PC-9 (cell line): ENCODE data around the gene CAPN1.

Source experiments
- EZH2 ChIP-seq: fragments of 200-600 bp; sonication (generic); IDR thresholded peaks from 2 replicates; pipeline ENCODE4 v1.8.0; 2017; ENCODE audit warnings: antibody characterized with exemption, low read depth
- TF ChIP-seq, protein P1 (sequence below): fragments of 200-600 bp; sonication (generic); conservative IDR thresholded peaks from 2 replicates; pipeline ENCODE4 v1.6.1; 2017; ENCODE audit warnings: mixed run types, antibody characterized with exemption, mild to moderate bottlenecking, moderate library complexity

DNA sequence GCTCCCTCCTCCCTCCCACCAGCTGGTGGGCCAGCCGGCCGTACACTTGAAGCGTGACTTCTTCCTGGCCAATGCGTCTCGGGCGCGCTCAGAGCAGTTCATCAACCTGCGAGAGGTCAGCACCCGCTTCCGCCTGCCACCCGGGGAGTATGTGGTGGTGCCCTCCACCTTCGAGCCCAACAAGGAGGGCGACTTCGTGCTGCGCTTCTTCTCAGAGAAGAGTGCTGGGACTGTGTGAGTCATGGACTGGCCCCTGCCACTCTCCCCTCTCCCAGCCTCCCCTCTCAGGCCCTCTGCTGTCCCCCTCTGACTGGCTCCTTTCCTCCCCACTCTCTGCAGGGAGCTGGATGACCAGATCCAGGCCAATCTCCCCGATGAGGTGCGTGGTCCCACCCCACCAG, 24.7 kb downstream of the CAPN1 start:
- TF ChIP-seq, protein P1, sequence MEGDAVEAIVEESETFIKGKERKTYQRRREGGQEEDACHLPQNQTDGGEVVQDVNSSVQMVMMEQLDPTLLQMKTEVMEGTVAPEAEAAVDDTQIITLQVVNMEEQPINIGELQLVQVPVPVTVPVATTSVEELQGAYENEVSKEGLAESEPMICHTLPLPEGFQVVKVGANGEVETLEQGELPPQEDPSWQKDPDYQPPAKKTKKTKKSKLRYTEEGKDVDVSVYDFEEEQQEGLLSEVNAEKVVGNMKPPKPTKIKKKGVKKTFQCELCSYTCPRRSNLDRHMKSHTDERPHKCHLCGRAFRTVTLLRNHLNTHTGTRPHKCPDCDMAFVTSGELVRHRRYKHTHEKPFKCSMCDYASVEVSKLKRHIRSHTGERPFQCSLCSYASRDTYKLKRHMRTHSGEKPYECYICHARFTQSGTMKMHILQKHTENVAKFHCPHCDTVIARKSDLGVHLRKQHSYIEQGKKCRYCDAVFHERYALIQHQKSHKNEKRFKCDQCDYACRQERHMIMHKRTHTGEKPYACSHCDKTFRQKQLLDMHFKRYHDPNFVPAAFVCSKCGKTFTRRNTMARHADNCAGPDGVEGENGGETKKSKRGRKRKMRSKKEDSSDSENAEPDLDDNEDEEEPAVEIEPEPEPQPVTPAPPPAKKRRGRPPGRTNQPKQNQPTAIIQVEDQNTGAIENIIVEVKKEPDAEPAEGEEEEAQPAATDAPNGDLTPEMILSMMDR = no peak
- TF ChIP-seq EZH2 = no peak
